ENCODE results near the gene TOB1. TPM values are rescaled to one million over a fixed set of nuclear protein-coding genes. Genes with fewer than 3 reads are reported as not detected.
"Not testable (repeated sequence)": the region's sequence is repeated elsewhere in the genome, so short reads cannot be mapped to it uniquely, and the experiment has no call there.

The TOB1 gene
- polyA plus RNA-seq, 1 experiment, result 20.3 TPM

- TF ChIP-seq CTCF (IDR thresholded peaks at IDR 0.05; ENCODE audit: low read depth, low read length), result no peak
- Histone ChIP-seq H3K9me3 (ENCODE audit: control insufficient read depth, insufficient read depth, low read length) (peaks cover 2% of the 10 kb centered on the region; the same call in 1 of the 2 replicates), H3K27me3 (ENCODE audit: control insufficient read depth, insufficient read depth, low read length) (no peaks in the 10 kb centered on the region), H3K27ac (ENCODE audit: low read depth, low read length) (no peak overlapping the region), H3K4me3 (ENCODE audit: low read depth, low read length) (no peak overlapping the region)
- POLR2A ChIA-PET, result no interaction called here
- CTCF ChIA-PET, result interaction anchor here (0.6 to 5.2 kb wide), 7 partner anchors 9 to 1682 kb away, joined by 3 to 49 read pairs (median 5); no protein-coding TSS in a partner anchor
- no peak for DNase-seq (ENCODE audit: low read depth, low spot score)
Observed at GRCh38 chr17:50861822-50862528, 4.2 kb downstream of the TOB1 start.

GRCh38 chr17:50861334-50861676, 4.8 kb downstream of the TOB1 start:
- ChIA-PET CTCF (interaction anchor here (2.6 to 5.2 kb wide), 3 partner anchors 8 to 96 kb away, joined by 6 to 49 read pairs (median 9); no protein-coding TSS in a partner anchor), POLR2A (interaction anchor here (0.7 to 1.1 kb wide), 2 partner anchors 9 to 153 kb away, joined by 3 to 4 read pairs; no protein-coding TSS in a partner anchor)
- Histone ChIP-seq H3K27me3 (ENCODE audit: control insufficient read depth, insufficient read depth, low read length) (no peaks in the 10 kb centered on the region), H3K4me3 (ENCODE audit: low read depth, low read length) (no peak overlapping the region), H3K27ac (ENCODE audit: low read depth, low read length) (no peak overlapping the region), H3K9me3 (ENCODE audit: control insufficient read depth, insufficient read depth, low read length) (no peaks in the 10 kb centered on the region)
- DNase-seq (ENCODE audit: low read depth, low spot score), result no peak
- TF ChIP-seq CTCF (IDR thresholded peaks at IDR 0.05; ENCODE audit: low read depth, low read length), result no peak

GRCh38 chr17:50859727-50860126, 6.4 kb downstream of the TOB1 start:
- POLR2A ChIA-PET; H3K9me3 ChIP-seq (ENCODE audit: control insufficient read depth, insufficient read depth, low read length); H3K4me3 ChIP-seq (ENCODE audit: low read depth, low read length); H3K27me3 ChIP-seq (ENCODE audit: control insufficient read depth, insufficient read depth, low read length); H3K27ac ChIP-seq (ENCODE audit: low read depth, low read length); DNase-seq (ENCODE audit: low read depth, low spot score): not testable (repeated sequence)
- CTCF ChIA-PET, result interaction anchor here (0.6 to 1.0 kb wide), 2 partner anchors 77 to 189 kb away, joined by 3 to 12 read pairs; no protein-coding TSS in a partner anchor

GRCh38 chr17:50858486-50859225, 7.5 kb downstream of the TOB1 start:
- POLR2A ChIA-PET, result no interaction called here
- Histone ChIP-seq H3K27me3 (ENCODE audit: control insufficient read depth, insufficient read depth, low read length) (peaks cover 2% of the 10 kb centered on the region), H3K27ac (ENCODE audit: low read depth, low read length) (no peak overlapping the region), H3K9me3 (ENCODE audit: control insufficient read depth, insufficient read depth, low read length) (no peaks in the 10 kb centered on the region), H3K4me3 (ENCODE audit: low read depth, low read length) (no peak overlapping the region)
- no peak for DNase-seq (ENCODE audit: low read depth, low spot score)
- TF ChIP-seq CTCF (IDR thresholded peaks at IDR 0.05; ENCODE audit: low read depth, low read length), result no peak
- CTCF ChIA-PET, result interaction anchor here (0.9 to 1.0 kb wide), 2 partner anchors 76 to 98 kb away, joined by 3 read pairs; no protein-coding TSS in a partner anchor

- no peak for TF ChIP-seq CTCF (IDR thresholded peaks at IDR 0.05; ENCODE audit: low read depth, low read length)
- ChIA-PET CTCF (interaction anchor here (0.6 to 7.2 kb wide), 4 partner anchors 14 to 97 kb away, joined by 4 to 218 read pairs (median 5); no protein-coding TSS in a partner anchor), POLR2A (interaction anchor here (0.7 to 1.5 kb wide), 2 partner anchors 10 to 75 kb away, joined by 4 to 10 read pairs; partner anchors contain the start of gene TOB1)
- Histone ChIP-seq H3K27me3 (ENCODE audit: control insufficient read depth, insufficient read depth, low read length) (peaks cover 2% of the 10 kb centered on the region), H3K27ac (ENCODE audit: low read depth, low read length) (no peak overlapping the region), H3K9me3 (ENCODE audit: control insufficient read depth, insufficient read depth, low read length) (no peaks in the 10 kb centered on the region), H3K4me3 (ENCODE audit: low read depth, low read length) (no peak overlapping the region)
- DNase-seq (ENCODE audit: low read depth, low spot score), result no peak
Observed at GRCh38 chr17:50856431-50856830, 9.7 kb downstream of the TOB1 start.
